ENCODE data around the gene FOXP1.

Gene FOXP1

DNA sequence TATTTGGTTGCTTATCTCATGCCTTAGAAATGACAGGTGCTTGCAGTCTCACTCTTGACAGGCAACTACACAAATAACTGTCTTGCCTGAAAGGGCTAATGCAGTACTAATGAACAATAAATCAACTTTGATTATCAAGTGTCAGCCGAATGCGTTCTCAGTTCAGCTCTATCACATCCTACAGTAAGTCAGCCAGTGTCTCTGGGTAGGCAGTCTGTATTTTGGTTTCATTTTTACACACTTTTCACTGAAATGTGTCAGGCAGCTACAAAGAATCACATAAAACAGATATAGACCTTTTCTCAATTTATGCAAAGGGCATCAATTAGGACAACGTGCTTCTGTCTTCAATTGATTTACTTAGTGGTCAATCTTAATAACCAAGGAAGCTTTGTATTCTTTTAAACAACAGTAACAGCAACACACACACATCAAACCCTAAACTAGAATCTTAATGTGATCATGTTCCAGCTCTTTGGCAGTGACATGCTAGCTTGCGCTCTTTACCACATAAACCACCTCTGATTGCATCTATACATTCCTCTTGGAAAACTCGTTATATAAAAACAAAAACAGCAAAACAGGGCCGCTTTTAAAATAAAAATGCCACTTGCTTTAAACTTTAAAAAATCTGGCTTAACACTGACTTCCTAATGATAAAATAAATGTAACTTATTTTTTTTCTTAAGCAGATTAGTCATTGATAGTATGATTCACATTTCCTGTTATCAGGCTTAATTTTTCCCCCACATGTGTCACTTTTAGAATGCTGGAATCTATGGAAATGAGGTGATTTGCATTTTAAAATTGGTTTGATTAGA, 520.4 kb downstream of the FOXP1 start:
- DNase-seq, result no peak

DNA sequence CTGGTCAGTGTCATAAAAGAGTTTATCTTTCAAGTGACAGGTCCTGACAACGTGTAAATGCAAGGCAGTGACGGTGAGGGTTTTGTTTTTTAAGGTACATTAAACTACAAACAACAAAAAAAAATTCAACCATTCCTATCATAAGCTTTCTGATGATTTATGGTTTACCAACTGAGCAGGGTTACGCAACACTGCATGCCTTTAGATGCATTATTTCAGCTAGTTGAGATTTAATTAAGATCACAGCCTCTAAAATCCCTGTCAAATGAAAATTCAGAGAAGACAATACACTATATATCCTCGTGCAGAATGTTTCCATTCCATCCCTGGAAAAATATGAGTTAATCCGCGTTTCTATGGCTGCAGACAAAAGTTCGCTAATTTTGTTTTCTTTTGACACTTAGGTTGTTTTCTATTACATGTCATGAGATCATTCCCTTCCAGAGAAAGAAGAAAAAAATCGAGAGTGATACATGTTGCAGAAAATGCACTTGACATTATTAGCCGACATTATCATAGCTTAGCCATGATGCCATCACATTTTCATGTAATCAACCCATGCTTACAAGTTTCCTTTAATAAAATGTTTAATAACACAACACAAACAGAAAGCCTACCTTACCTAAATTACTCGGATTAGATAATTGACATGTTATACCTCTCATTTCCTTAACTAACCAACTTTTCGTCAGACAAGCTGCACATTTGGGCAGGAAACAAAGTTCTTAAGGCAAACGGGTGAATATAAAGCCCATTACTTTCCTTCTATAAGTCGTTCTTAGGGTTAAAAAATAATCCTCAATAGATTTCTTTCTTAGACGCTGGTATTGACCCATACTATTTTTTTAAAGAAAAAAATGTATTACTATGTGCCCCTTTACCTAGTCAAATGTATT, 521.2 kb downstream of the FOXP1 start:
- no peak for DNase-seq

DNA sequence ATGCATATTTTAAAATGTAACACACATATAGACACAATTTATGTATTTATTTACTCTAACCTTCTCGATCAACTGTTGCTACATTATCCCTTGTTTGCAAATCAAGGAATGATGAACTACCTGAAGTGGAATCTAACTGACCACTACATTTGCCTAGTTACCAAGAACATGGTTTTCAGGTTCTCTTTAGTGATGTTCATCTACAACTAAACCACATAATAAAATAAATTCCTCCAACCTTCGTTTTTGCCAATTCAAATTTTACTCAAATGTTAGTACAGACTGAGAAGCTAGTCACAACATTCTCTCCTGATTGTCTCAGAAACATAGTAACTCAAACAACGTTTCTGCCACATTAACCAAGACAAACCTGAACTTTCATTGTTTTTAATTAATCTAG, 521.9 kb downstream of the FOXP1 start:
- no peak for DNase-seq

DNA sequence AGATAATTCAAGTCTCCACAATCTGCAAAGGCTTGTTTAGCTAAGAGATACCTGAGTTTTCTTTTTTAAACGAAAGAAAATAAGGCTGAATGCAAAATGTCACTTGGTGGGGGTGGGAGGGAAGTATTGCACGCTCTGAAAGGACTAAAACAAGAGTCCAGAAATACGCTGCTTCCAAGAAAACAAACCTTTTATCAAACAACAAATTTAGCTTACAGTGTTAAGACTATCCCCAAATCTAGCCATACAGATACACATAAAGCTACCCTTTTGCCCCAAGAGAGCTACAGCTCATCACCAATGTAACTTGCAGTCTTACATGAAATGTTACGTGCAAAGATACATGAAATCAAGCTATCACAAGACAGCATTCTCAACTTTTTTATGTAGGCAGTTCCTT, 522.5 kb downstream of the FOXP1 start:
- no peak for DNase-seq

DNA sequence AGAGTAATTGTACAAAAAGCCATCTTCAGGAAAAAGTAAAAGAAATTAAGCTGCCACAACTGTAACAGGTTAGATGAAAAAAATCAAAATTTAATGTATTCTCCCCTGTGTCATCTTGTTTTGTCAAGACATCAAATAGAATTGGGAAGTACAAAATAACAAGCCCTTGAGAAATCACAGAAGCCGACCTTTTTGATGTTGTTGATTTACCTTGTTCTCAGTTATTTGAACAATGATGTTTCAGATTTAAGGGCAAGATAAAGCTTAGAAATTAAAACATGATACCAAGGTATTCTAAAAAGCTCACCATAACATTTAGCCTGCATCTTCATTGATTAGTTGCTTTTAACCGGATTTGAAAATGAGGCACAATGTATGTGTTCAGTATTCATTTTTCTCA, 523.0 kb downstream of the FOXP1 start:
- no peak for DNase-seq

DNA sequence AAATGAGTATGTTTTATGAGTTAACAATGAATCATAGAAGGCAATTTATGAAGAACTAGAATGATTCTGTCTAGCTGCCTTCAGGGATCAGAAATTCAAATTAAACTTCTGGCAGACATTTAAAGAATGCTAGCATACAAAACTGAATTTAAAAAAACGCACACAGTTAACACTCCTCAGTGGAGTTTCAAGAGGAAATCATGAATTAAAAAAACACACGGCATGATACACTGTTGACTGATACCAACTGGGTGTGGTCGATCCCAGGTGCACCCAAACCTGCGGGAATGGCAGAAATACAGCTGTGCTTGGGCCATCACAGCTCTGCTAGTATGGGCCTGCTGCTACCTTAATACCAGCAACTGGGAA, 526.0 kb downstream of the FOXP1 start:
- peak; percentile 24 for DNase-seq

DNA sequence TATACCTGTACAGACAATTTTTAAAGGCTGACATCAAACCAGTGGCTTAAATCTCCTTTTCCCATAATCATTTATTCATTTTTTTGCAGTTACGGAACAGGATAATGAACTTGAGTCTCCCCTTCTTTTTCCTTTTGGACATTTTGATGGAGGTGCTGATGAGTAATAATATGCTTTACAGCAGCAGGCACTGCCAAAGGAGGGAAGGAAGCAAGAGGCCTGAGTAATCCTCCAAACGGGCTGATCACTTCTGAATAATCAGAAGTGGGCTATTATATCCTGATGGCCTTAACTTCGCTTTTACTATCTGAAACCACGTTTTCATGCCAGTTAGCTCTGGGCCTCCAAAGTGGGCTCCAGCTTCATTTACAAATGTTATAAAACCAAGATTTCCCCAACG, 527.2 kb downstream of the FOXP1 start:
- no peak for DNase-seq

DNA sequence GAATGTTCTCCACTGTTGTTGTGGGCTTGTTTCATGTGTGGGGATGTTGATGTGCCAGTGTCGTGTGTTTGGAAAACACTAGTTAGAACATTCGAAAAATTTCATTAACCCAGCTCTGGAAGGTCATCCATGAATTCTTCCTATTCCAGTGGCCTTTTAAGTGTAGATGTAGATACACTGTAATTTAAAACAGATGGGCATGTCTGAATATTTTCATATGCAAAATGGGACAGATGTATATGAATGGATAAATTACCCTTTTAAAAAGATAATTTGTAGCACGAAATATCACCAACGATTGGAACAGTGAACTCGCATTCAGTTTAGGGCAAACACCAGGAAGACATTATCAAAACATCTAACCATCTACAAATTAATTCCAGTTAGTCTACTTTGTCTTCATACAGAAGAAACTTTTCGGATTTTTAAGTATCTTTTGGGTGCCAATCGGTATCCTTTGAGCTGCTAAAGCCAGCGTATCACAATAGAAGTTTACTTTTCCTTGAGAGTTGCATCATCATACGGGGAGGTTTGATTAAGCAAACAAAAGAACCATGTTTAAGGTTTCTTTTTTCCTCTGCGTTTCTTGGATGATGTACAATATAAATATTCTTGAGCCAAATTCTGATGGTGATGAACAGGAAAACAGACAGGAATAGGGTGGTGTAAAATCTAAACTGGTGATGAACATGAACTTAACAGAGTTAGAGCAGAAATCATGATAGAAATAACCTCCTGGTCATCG, 528.1 kb downstream of the FOXP1 start:
- no peak for DNase-seq

DNA sequence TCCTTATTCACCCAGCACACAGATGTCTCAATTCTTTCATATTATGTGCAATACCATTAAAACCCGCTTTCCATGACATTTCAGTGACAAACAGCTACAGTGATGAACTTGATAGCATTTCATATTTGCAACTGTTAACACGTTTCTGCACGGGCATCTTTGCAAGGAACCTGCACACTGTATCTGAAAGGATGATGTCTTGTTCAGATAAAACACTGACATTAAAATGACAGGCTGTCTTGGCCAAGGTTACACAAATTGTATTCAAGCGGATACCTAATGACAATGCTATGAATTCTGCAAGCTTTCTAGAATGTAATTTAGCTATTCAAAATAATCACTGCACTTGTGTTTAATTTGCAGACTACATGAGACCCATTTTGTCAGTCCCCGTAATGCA, 529.2 kb downstream of the FOXP1 start:
- no peak for DNase-seq

DNA sequence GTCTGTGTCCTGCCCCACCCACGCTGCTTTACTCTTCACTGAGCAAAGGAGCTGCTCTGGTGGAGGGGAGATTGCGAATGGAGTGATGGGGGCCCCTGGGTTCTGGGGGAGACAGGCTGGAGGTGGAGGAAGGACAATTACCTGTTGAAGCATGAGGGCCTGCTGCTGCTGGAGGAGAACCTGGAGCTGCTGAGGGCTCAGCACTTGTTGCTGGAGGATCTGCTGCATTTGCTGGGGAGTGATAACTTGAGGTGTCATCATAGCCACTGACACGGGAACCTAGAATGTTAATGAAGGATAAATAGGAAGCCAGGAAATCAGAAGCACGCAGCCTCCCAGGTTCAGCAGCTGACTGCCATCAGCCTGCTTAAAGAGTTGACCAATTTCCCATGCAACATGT, 530.0 kb downstream of the FOXP1 start:
- no peak for DNase-seq

DNA sequence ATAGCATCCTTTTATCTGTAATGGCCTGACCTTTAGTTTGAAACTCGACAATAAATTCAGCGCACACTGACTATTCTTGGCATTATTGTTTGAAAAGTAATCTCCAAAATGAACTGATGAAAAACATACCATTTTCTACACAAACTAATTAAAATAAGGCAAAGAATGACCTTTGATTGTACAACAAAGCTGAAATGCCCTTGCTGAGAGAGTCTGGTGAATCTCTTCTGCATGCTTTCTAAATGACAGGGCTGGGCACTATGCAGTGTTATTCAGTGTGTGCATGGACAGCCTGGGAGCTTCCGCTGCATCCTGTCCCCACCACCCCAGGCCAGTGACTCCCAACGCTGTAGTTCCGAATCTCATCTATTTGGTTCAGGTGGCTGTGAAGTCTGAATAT, 530.8 kb downstream of the FOXP1 start:
- DNase-seq, result no peak

DNA sequence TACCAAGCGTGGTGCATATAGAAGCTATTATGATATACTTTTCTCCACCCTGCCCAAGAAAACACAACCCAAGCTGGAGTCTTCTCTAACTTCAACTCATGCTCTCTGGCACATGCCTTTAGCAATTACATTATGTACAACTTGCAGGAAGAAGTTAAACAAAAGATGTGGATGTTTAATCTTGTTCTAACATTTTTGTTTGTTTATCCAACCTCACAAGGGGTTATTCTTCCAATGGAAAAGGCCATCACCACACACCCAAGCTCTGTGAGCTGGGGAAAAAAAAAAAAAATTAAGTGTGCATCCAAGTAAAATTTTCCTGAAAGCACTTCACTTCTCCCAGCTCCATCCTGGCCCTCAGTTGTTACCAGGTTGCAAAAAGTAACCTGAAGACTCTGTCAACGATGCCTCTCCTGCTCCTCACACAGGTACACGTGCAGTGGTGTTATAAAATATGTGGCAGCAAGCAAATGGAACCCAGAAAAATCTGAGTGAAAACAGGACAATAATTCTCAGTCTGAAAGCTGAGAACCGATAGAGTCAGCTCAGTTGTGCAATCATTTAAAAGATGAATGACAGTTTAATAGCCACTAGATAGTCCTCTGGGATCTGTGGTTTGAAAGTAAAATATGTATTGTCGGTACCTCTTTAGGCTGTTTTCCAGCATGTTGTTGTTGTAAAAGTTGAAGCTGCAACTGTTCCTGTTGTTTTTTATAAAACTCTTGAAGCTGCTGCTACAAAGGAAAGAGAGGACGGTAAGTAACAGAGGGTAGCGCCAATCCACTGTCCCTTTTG, 531.4 kb downstream of the FOXP1 start:
- DNase-seq, result no peak

DNA sequence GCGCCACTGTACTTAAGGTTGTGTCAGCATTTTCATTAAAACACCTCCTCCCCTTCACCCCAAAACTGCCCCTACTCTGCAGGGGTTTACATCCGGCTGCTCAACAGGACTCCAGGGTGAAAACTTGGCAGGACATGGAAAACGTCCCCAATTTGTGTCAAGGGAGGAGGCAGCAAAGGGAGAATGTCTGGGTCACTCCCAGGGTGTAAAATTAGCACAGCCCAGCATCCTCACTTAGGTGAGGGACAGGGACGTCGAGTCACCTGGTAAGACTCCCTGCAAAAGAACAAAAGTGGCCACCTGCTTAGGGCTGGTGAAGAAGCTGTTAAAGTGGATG, 532.3 kb downstream of the FOXP1 start:
- DNase-seq, result no peak

DNA sequence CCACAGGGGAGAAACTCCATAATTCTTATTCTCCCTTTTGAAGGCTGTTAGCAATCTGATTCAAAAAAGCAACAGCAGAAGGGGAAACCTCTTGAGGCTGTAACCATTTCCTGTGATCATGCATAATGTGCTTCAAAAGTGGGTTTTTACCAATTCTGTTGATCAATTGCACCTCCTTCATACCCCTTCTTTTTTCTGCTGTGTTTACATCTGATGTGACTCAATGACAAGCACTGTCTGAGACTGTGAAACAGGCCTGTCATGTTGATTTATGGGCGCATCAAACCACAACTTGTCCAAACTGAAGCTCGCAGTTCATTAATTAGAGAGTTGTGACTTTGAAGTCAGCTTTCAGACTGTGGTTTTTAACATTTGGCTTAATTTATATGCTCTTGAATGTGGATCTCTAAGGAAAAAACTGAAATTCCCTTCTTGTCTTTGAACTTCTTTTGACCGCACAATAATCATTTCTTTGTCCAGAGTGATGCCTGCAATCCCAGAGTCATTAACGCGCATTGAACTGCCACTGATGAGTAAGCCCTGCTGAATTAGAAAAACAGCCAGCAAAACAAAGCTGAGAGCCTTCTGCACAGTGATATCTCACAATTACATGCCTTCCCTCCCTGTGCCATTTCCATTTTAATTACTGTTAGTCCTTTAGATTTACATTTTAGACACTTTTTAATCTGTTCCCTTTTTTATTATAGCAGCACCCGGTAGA, 532.8 kb downstream of the FOXP1 start:
- no peak for DNase-seq

DNA sequence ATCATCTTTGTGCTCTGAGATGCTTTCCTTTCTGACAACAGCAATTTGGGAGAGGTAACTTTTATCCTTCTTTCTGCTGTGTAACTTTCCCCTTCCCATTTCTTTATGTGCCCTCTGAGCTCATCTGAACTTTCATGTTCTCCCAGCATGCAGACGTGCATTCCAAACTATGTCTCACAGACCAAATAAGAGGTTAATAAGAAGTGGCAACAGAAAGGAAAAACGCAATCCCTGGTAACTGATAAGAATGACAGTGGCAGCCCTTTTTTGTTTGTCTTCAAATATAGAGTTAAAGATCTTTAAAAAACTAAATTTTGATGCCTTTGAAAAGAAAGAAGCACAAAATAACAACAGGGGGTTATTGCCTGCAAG, 533.4 kb downstream of the FOXP1 start:
- DNase-seq, result no peak

DNA sequence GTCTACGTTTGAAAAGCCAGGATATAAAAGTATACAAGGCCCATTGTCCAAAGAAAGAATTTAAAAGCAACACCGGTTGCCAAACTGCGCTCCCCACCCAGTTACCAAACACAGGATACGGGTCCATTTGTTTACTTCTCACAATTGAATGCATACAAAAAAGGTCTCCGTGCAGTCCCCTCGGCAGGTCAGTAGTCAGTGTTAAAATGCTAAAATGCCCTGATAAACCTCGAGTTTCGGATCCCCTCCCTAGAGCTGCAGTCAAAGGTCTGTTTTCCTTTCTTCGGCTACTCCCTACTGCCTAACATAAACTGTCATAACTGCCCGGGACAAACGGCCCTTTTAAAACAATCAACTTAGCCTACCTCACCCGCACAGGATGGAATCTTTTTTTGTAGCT, 534.6 kb downstream of the FOXP1 start:
- no peak for DNase-seq

DNA sequence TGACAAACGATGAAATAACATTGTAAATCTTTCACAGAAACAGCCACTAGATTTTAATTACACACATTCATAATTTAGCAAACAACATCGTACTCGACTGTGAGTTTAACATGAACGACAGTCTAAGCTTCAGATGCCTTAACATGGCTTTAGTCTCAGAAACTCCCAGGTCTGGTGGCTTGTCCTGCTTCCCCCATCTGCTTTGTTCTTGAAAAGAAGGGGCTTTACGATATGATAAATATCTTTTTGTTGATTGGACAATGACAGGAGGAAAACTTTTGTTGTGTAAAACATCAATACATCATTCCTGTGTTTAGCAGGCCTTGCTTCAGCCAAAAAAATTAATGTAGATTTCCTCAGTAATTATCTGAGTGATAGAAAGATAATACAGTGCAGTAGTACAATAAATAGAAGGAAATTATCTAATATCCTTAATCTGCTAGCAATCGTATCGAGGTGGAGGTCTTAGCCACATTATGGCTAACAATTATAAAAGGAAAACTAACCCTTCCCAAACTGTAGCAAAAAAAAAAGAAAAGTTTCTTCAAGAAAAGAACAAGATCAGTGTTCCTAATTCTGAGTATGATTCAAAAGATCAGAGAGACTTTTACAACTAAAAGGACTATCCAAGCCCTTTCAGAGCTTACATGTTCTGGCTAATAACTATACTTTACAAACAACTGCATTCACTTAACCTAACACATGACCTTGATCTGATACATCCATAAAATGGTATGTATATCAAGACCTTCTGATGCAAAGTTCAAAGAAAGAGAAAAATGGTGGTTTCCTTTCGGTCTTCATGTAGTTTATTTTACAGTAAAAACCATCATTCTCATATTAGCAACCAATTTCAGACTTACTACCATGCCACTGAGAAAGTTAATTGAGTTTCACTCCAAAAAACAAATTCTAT, 535.7 kb downstream of the FOXP1 start:
- no peak for DNase-seq

DNA sequence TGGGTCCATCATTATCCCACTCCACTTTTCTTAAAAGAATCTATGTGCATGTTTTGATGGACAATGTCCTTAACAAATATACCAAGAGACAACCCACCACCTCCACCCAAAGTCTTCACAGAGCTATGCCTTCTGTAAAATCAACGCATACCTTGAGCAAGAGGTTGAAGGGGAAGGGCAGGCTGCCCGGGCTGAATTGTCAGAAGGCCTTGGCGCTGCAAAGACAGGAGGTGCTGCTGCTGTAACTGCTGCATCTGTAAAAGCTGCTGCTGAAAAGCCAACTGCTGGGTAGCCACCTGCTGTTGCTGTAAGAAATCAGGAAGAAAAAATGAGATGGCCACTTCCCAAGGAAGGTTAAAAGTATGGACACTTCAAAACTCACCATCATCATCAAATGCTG, 536.7 kb downstream of the FOXP1 start:
- no peak for DNase-seq

DNA sequence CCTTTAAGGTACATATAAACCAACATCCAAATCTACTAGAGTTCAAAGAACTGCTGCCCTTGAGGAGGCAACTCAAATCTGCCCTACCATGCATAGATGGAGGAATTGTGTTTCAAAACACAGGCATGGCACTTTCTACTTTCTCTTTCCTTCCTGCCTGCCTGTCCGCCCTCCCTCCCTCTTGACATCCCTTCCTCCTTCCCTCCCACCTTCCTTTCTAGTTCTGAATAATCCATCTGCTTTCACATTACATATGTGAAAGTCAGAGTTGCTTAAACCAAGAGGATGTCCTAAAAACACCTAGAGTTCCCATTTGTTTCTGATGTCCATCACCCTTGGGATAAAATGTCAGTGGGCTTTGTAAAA, 537.6 kb downstream of the FOXP1 start:
- DNase-seq, result no peak

DNA sequence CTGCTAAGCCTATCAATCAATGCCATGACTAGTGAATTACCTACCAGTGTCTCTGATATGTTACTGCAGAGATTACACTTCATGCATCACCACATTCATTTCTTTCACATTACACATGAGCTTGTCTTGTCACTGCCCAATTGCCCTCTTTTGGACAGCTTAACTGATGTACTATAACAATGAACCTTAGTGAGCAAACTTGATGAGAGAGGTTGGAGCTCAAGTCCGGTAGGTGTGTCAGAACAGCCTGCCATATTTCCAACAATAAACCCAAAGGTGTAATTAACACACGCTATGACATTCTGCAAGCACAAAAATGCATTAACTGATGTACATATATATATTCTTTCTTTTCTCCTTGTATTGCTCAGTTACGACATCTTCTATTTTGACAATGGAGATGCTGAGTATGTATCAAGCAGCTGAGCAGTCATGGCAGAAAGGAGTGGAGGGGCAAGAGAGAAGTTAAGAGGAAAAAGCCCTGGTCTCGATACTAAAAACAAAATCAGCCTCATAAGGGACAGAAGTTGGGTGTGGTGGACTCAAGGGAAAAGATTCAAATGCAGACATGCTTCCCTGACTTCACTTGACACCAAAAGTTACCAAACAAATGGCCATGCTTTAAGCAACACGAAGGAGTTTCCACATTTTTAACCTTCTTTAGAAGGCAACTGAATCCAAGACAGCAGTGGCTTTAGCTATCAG, 538.2 kb downstream of the FOXP1 start:
- no peak for DNase-seq

DNA sequence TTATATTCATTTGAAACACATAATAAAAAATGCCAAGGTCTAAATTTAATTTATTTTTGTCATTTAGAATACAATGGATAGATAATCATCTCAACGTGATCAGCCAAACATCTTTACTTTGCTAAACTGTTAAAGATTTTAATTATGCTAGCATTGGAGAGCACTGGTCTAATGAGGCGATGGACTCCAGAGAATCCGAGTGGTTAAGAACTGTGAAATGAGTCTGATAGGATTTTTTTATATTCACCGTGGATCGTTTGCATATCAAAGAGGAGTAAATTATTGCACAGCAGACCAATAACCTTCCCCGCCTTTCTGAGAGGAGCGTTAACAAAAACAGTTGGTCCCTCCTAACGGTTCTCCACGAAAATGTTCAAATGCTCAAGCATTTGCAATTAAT, 540.8 kb downstream of the FOXP1 start:
- DNase-seq, result no peak

Data from femur (tissue), 1 donor.